ENCODE measurements around the gene TIMP3.

The TIMP3 gene

GRCh38 chr22:32827049-32827602 is 25.6 kb downstream of the TIMP3 start:
- Histone ChIP-seq H3K27ac (ENCODE audit: poor library complexity, severe bottlenecking) (no peak overlapping the region), H3K4me1 (ENCODE audit: insufficient read depth, poor library complexity, severe bottlenecking) (no peaks in the 10 kb centered on the region), H3K4me3 (ENCODE audit: severe bottlenecking) (no peak overlapping the region), H3K9me3 (ENCODE audit: severe bottlenecking) (no peaks in the 10 kb centered on the region), H3K27me3 (ENCODE audit: insufficient read depth, poor library complexity, severe bottlenecking) (no peaks in the 10 kb centered on the region), H3K36me3 (ENCODE audit: low read depth) (no peaks in the 10 kb centered on the region)
- DNase-seq (ENCODE audit: low spot score) (no peak), ATAC-seq (ENCODE audit: low read depth) (peak; percentile 14; the same call in 1 of the 3 replicates)
- TF ChIP-seq CTCF (IDR thresholded peaks at IDR 0.05; ENCODE audit: poor library complexity, severe bottlenecking): no peak

- no peaks in the 10 kb centered on the region for H3K9me3 ChIP-seq (ENCODE audit: severe bottlenecking)
- no peaks in the 10 kb centered on the region for H3K36me3 ChIP-seq (ENCODE audit: low read depth)
- DNase-seq (ENCODE audit: low spot score) (no peak), ATAC-seq (ENCODE audit: low read depth) (no peak)
- no peaks in the 10 kb centered on the region for H3K27me3 ChIP-seq (ENCODE audit: insufficient read depth, poor library complexity, severe bottlenecking)
- no peaks in the 10 kb centered on the region for H3K4me1 ChIP-seq (ENCODE audit: insufficient read depth, poor library complexity, severe bottlenecking)
- H3K4me3 ChIP-seq (ENCODE audit: severe bottlenecking): no peak overlapping the region
- TF ChIP-seq CTCF (IDR thresholded peaks at IDR 0.05; ENCODE audit: poor library complexity, severe bottlenecking): no peak
- H3K27ac ChIP-seq (ENCODE audit: poor library complexity, severe bottlenecking): no peak overlapping the region
Observed at GRCh38 chr22:32828150-32828549, 26.6 kb downstream of the TIMP3 start.

GRCh38 chr22:32828561-32828960 is 27.1 kb downstream of the TIMP3 start:
- H3K4me1 ChIP-seq (ENCODE audit: insufficient read depth, poor library complexity, severe bottlenecking): no peaks in the 10 kb centered on the region
- TF ChIP-seq CTCF (IDR thresholded peaks at IDR 0.05; ENCODE audit: poor library complexity, severe bottlenecking): no peak
- no peaks in the 10 kb centered on the region for H3K27me3 ChIP-seq (ENCODE audit: insufficient read depth, poor library complexity, severe bottlenecking)
- H3K9me3 ChIP-seq (ENCODE audit: severe bottlenecking): no peaks in the 10 kb centered on the region
- no peak for DNase-seq (ENCODE audit: low spot score)
- no peak overlapping the region for H3K4me3 ChIP-seq (ENCODE audit: severe bottlenecking)
- ATAC-seq (ENCODE audit: low read depth): no peak
- H3K27ac ChIP-seq (ENCODE audit: poor library complexity, severe bottlenecking): no peak overlapping the region
- H3K36me3 ChIP-seq (ENCODE audit: low read depth): no peaks in the 10 kb centered on the region

GRCh38 chr22:32829451-32829851 is 27.9 kb downstream of the TIMP3 start:
- no peak for TF ChIP-seq CTCF (IDR thresholded peaks at IDR 0.05; ENCODE audit: poor library complexity, severe bottlenecking)
- ATAC-seq (ENCODE audit: low read depth) (no peak), DNase-seq (ENCODE audit: low spot score) (no peak)
- Histone ChIP-seq H3K27me3 (ENCODE audit: insufficient read depth, poor library complexity, severe bottlenecking) (no peaks in the 10 kb centered on the region), H3K4me1 (ENCODE audit: insufficient read depth, poor library complexity, severe bottlenecking) (no peaks in the 10 kb centered on the region), H3K9me3 (ENCODE audit: severe bottlenecking) (no peaks in the 10 kb centered on the region), H3K4me3 (ENCODE audit: severe bottlenecking) (no peak overlapping the region), H3K27ac (ENCODE audit: poor library complexity, severe bottlenecking) (no peak overlapping the region), H3K36me3 (ENCODE audit: low read depth) (no peaks in the 10 kb centered on the region)

- H3K36me3 ChIP-seq (ENCODE audit: low read depth): no peaks in the 10 kb centered on the region
- no peaks in the 10 kb centered on the region for H3K4me1 ChIP-seq (ENCODE audit: insufficient read depth, poor library complexity, severe bottlenecking)
- H3K27ac ChIP-seq (ENCODE audit: poor library complexity, severe bottlenecking): no peak overlapping the region
- no peaks in the 10 kb centered on the region for H3K9me3 ChIP-seq (ENCODE audit: severe bottlenecking)
- no peak for TF ChIP-seq CTCF (IDR thresholded peaks at IDR 0.05; ENCODE audit: poor library complexity, severe bottlenecking)
- DNase-seq (ENCODE audit: low spot score): no peak
- no peak overlapping the region for H3K4me3 ChIP-seq (ENCODE audit: severe bottlenecking)
- ATAC-seq (ENCODE audit: low read depth): no peak
- H3K27me3 ChIP-seq (ENCODE audit: insufficient read depth, poor library complexity, severe bottlenecking): no peaks in the 10 kb centered on the region
Observed at GRCh38 chr22:32830473-32830872, 29.0 kb downstream of the TIMP3 start.

Data from RWPE2 (cell line).